Vagina (tissue), 2 donors: Measurements from ENCODE around the gene RCOR3.
"Not testable (repeated sequence)": the region's sequence is repeated elsewhere in the genome, so short reads cannot be mapped to it uniquely, and the experiment has no call there.

Experiments
- CTCF ChIP-seq, 3 experiments: fragments of 450-650 bp in 2 of 3; fragments of 200-600 bp in 1 of 3; sonication (generic) in 1 of 3; IDR thresholded peaks; one replicate each; pipeline ENCODE4 v1.5.1; 2017 to 2019; ENCODE audit warnings: antibody characterized with exemption in 3 of 3, mild to moderate bottlenecking in 2 of 3, moderate library complexity in 2 of 3
- POLR2A ChIP-seq, 2 donors: fragments of 450-650 bp; IDR thresholded peaks; one replicate each; pipeline ENCODE4 v1.6.1; 2017; ENCODE audit warnings: antibody characterized with exemption in 2 of 2, mild to moderate bottlenecking in 2 of 2, moderate library complexity in 2 of 2

GRCh38 chr1:211263022-211263421, 3.9 kb downstream of the RCOR3 start:
- TF ChIP-seq CTCF, POLR2A (IDR thresholded peaks at IDR 0.05): not testable (repeated sequence)
